Activated T-cell treated with anti-CD3 and anti-CD28 coated beads for 1 hour (primary cell): ENCODE data around the gene UGT1A5.
"Not testable (repeated sequence)": the region's sequence is repeated elsewhere in the genome, so short reads cannot be mapped to it uniquely, and the experiment has no call there.

Source experiments
- DNase-seq: peaks from one replicate; pipeline ENCODE4 v3.0.0-alpha.2; 2020; ENCODE audit warnings: low read depth

The UGT1A5 gene

GRCh38 chr2:233746475-233747282, 34.0 kb downstream of the UGT1A5 start:
- DNase-seq = no peak

DNA sequence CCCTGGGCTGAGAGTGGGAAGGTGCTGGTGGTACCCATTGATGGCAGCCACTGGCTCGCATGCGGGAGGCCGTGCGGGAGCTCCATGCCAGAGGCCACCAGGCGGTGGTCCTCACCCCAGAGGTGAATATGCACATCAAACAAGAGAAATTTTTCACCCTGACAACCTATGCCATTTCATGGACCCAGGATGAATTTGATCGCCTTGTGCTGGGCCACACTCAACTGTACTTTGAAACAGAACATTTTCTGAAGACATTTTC, 34.5 kb downstream of the UGT1A5 start:
- no peak for DNase-seq

DNA sequence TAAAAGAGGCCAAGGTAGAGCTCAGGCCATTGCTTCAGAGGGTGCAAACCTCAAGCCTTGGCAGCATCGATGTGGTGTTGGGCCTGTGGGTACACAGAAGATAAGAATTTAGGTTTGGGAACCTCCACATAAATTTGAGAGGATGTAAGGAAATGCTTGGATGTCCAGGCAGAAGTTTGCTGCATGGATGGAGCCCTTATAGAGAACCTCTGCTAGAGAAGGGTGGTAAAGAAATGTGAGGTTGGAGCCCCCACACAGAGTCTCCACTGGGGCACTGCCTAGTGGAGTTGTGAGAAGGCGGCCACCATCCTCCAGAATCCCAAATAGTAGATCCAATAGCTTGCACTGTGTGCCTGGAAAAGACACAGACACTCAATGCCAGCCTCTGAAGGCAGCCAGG, 38.0 kb downstream of the UGT1A5 start:
- DNase-seq = not testable (repeated sequence)

DNA sequence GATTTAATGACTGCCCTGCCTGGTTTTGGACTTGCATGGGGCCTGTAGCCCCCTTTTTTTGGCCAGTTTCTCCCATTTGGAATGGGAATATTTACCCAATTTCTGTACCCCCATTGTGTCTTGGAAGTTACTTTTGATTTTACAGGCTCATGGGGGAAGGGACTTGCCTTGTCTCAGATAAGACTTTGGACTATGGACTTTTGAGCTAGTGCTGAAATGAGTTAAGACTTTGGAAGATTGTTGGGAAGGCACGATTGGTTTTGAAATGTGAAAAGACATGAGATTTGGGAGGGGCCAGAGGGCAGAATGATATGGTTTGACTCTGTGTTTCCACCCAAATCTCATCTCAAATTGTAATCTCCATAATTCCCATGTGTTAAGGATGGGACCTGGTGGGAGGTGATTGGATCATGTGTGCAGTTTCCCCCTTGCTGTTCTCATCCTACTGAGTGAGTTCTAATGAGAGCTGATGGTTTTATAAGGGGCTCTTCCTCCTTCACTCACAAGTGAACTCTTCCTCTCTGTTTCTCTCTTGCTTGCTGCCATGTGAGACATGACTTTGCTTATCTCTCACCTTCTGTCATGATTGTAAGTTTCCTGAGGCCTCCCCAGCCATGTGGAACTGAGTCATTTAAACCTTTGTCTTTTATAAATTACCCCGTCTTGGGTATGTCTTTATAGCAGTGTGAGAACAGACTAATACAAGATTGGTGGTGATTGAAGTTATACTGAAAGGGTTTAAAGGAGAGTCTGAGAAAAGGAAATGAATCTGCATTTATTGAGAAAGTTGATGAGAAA, 38.7 kb downstream of the UGT1A5 start:
- DNase-seq = not testable (repeated sequence)

GRCh38 chr2:233754872-233755611, 42.3 kb downstream of the UGT1A5 start:
- no peak for DNase-seq

DNA sequence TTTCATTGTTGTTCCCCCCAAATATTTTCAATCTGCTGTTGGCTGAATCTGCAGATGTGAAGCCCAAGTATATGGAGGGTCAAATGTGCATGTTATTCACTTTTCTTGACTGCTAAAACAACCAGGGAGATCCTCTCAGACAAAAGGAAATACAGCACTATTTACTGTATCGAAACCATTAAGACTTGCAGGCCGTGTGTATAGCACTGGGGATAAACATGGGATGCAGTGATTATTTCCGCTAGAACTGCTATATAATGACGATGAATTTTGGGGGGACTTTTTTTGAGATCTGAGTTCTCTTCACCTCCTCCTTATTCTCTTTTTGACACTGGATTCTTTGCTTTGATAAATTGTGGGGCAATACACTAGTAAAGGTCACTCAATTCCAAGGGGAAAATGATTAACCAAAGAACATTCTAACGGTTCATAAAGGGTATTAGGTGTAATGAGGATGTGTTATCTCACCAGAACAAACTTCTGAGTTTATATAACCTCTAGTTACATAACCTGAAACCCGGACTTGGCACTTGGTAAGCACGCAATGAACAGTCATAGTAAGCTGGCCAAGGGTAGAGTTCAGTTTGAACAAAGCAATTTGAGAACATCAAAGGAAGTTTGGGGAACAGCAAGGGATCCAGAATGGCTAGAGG, 43.8 kb downstream of the UGT1A5 start:
- no peak for DNase-seq

DNA sequence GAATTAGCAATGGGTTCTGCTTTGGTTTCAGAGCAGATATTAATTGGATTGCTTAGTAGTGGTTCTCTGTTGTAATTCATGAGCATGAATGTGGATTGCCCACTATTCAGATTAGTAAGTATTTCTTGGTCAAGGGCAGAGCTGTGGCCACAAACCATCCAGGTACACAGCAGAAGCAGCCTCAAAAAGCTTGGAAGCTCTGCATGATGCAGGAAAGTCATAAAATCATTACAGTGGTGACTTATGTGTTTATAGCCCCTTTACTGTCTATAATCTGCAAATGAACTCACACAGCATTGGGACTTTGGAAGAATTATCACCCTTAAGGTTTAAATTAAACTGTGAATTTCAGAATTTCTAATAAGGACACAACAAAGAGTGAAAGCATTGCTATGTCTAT, 45.4 kb downstream of the UGT1A5 start:
- DNase-seq = no peak

DNA sequence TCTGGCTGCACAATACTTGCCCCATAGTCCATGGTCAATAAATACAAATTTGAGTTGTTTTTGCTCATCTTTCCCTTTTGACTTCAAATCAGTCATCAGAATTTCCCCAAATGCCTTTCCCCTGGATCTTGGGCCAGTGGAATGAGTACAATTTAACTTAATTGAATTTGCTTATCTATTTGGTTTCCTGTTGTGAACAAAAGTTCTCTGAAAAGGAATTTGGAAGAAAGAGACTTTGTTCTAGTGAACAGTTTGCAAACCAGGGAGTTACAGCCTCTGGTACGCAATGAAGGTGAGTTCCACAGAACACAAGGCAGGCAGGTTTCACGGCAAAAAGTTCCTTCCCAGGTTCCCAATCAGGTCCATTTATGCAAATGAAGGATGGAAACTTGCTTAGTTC, 46.1 kb downstream of the UGT1A5 start:
- no peak for DNase-seq

- DNase-seq = no peak
Observed at GRCh38 chr2:233760043-233760442, 47.3 kb downstream of the UGT1A5 start, which contains the start of gene UGT1A1. TSS of gene UGT1A1 (plus strand) at chr2:233760270. CDS start at chr2:233760288, 18 bp downstream.

GRCh38 chr2:233761040-233761769, 48.5 kb downstream of the UGT1A5 start:
- DNase-seq = no peak

DNA sequence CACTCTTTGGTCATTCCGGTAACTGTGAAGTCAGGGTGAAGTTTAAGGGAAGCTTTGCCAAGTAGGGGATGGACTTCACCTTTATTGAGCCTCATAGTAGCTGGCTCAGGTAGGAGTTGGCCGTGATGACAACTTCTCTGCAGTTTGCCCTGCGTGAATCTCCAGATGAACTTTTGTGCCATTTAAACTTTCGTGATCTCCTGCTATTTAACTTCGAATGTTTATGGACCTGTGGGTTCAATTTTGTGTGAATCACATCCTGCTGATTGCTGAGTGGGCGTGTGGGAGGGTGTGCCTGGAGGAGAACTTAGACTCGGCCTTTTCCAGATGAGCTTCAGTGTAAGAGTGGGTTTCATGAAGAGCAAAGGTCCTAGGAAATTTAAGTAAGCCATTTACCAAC, 51.6 kb downstream of the UGT1A5 start:
- DNase-seq = no peak

- DNase-seq = no peak
Observed at GRCh38 chr2:233764761-233765160, 52.1 kb downstream of the UGT1A5 start.

DNA sequence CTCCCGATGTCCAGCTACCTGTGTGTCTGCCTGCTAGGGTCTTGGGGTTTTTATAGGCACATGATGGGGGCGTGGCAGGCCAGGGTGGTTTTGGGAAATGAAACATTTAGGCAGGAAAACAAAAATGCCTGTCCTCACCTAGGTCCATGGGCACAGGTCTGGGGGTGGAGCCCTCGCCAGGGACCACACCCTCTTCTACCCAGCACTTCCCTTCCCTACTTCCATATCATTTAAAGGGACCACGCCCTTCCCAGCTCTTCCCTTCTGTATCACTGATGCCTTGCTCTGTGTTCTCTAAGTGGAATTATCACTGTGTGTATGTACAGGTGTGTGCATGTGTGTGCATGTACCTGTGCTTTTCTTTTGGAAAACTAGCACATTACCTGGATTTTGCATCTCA, 53.7 kb downstream of the UGT1A5 start:
- DNase-seq = no peak

DNA sequence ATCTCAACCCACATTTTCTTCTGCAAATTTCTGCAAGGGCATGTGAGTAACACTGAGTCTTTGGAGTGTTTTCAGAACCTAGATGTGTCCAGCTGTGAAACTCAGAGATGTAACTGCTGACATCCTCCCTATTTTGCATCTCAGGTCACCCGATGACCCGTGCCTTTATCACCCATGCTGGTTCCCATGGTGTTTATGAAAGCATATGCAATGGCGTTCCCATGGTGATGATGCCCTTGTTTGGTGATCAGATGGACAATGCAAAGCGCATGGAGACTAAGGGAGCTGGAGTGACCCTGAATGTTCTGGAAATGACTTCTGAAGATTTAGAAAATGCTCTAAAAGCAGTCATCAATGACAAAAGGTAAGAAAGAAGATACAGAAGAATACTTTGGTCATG, 55.4 kb downstream of the UGT1A5 start:
- DNase-seq = no peak

- DNase-seq = no peak
Observed at GRCh38 chr2:233769260-233769659, 56.6 kb downstream of the UGT1A5 start.

GRCh38 chr2:233772153-233772552, 59.4 kb downstream of the UGT1A5 start:
- DNase-seq = no peak

DNA sequence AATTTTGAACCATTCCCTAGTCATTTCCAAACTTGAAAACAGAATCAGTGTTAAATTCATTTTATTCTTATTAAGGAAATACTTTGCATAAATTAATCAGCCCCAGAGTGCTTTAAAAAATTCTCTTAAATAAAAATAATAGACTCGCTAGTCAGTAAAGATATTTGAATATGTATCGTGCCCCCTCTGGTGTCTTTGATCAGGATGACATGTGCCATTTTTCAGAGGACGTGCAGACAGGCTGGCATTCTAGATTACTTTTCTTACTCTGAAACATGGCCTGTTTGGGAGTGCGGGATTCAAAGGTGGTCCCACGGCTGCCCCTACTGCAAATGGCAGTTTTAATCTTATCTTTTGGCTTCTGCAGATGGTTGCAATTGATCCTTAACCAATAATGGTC, 59.9 kb downstream of the UGT1A5 start:
- DNase-seq = no peak

GRCh38 chr2:233773854-233774253, 61.1 kb downstream of the UGT1A5 start:
- DNase-seq = no peak

- no peak for DNase-seq
Observed at GRCh38 chr2:233775414-233775813, 62.7 kb downstream of the UGT1A5 start.

DNA sequence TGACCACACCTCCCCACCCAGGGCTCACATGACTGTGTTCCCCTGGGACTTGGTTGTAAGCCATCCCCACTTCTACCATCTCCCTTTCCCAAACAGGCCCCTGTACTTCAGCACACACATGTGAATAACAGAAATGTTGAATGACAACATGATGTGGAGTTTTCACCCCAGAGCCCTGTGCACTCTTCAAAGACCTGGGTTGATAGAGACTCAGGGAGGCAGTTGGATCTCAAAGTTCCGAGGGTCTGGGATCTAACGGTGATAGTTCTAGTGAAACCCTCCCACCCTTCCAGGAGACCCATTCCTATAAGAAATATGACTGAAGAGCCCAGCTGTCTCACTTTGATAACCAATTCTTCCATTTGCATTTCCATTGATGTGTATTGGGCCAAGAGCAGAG, 65.3 kb downstream of the UGT1A5 start, which contains the start of gene MROH2A:
Gene MROH2A (plus strand): TSS at position 301 of the 400 bp plus-strand sequence. CDS start 1,029 bp downstream, outside the sequence.
- no peak for DNase-seq

DNA sequence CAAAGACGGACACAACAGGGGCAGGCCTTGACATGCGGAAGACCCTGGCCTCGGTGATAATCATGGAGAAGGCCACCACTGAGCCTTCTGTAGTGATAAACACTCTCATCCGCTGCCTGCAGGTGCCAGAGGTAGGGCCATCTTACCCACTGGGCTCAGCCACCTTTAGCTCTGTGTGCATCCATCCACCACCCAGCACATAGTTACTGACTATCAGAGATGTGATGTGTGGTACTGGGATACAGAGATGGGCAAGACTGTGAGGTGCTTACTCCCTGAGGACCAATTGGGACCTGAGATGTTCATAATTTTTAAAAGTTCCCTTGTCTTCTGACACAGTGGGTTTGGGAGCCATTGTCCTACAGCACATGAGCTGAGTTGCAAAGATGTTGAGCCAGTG, 67.0 kb downstream of the UGT1A5 start:
- DNase-seq = no peak

DNA sequence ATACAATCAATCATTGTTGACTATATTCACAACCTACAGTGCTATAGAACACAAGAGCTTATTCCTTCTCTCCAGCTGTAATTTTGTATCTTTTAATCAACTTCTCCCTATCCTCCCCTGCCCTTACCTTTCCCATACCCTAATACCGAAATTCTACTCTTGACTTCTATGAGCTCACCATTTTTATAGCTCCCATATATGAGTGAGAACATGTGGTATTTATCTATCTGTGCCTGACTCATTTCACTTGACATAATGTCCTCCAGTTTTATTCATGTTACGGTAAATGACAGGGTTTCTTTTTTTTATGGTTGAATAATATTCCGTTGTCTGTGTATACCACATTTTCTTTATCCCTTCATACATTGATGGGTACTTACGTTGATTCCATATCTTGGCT, 68.1 kb downstream of the UGT1A5 start:
- no peak for DNase-seq
